GM12864 (cell line): ENCODE measurements around the gene RGR.

Source experiments
- DNase-seq: peaks from one replicate; pipeline ENCODE4 v3.0.0-alpha.2; 2011; ENCODE audit warnings: low read depth
- H3K4me3 ChIP-seq: 2 replicates; pipeline ENCODE4 v1.5.1; 2011; ENCODE audit warnings: mild to moderate bottlenecking, low read depth, low read length, control low read depth
- CTCF ChIP-seq: IDR thresholded peaks from 2 replicates; pipeline ENCODE4 v1.5.1; 2011; ENCODE audit warnings: low read depth, mild to moderate bottlenecking, moderate library complexity, low read length, control low read depth, inconsistent platforms; ENCODE audit errors: missing control alignments

Gene RGR

GRCh38 chr10:84217746-84218145 lies 27.1 kb upstream of the RGR start:
- no peak for TF ChIP-seq CTCF
- H3K4me3 ChIP-seq, result no peak overlapping the region

GRCh38 chr10:84221916-84222315 lies 22.9 kb upstream of the RGR start:
- no peak for TF ChIP-seq CTCF
- DNase-seq, result no peak
- no peak overlapping the region for H3K4me3 ChIP-seq

More at GRCh38 chr10:84217746-84218145, 27.1 kb upstream of the RGR start:
- no peak for DNase-seq

- no peak for TF ChIP-seq CTCF
Observed at GRCh38 chr10:84224411-84225028, 20.3 kb upstream of the RGR start.

GRCh38 chr10:84225427-84226173 lies 19.3 kb upstream of the RGR start, which contains the start of gene LRIT2:
TSS of gene LRIT2 (minus strand) at chr10:84225544. CDS start at chr10:84225520, 24 bp downstream.
- H3K4me3 ChIP-seq, result no peak within 1 kb of the TSS
- DNase-seq, result no peak
- TF ChIP-seq CTCF, result no peak

More at GRCh38 chr10:84224411-84225028, 20.3 kb upstream of the RGR start:
- H3K4me3 ChIP-seq, result no peak overlapping the region
- no peak for DNase-seq

- no peak overlapping the region for H3K4me3 ChIP-seq
- no peak for DNase-seq
- TF ChIP-seq CTCF, result no peak
Observed at GRCh38 chr10:84226616-84227015, 18.2 kb upstream of the RGR start.

- no peak for TF ChIP-seq CTCF
- H3K4me3 ChIP-seq, result no peak overlapping the region
- no peak for DNase-seq
Observed at GRCh38 chr10:84227810-84228209, 17.0 kb upstream of the RGR start.
